ENCODE data around the gene CYP2C18.

GRCh38 chr10:94735197-94735596 is 51.7 kb downstream of the CYP2C18 start:
- TF ChIP-seq CTCF (conservative IDR thresholded peaks at IDR 0.05), result no peak
- no peak for TF ChIP-seq ZFX (IDR thresholded peaks at IDR 0.05)

All from C4-2B (cell line).